NT2/D1 (cell line): ENCODE results near the gene GREB1.

Source experiments
- SUZ12 ChIP-seq: IDR thresholded peaks from 2 replicates; pipeline ENCODE4 v1.6.1; 2011; ENCODE audit not compliant: insufficient read length, insufficient read depth; ENCODE audit errors: extremely low read depth
- YY1 ChIP-seq: IDR thresholded peaks from 2 replicates; pipeline ENCODE4 v1.6.1; 2011; ENCODE audit not compliant: insufficient read length, insufficient read depth
- ZNF274 ChIP-seq: IDR thresholded peaks from 2 replicates; pipeline ENCODE4 v1.6.1; 2011; ENCODE audit warnings: mild to moderate bottlenecking, low read depth, low read length

DNA sequence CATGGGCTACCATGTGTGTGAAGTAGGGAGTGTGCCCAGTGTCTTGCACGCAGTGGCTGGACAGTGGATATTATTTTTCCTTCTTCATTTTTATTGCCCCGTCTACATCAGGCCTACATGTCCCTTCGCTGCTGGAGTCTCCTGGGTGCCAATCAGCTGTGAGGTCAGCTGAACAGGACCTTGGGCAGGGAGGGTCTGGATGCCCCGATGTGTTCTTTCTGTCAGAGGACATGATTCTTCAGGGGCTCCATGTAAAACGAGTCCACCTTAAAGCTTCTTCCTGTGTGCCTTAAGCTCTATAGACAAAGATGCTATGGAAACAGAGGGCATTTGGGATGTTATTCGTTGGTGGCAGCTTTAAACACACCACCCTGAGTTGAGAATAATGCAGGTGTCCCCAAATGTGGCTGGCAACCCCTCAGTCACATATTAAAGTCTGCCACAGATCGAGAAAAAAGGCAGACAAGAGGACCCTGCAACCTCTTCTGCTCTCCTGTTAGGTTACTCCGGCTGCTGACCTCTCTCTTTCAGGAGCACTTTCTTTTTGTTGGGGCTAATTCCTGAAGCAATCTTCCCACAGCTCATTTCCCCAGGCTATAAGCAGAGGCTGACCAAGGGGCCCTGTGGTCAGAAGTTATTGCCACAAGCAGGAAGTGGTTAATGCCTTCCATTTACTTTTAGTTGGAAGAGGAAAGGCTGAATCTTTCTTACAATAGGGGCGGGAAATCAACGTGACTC lies 20.0 kb downstream of the GREB1 start:
- TF ChIP-seq ZNF274 (no peak), YY1 (no peak), SUZ12 (no peak)
